ENCODE data around the gene FAS. TPM values are rescaled to one million over a fixed set of nuclear protein-coding genes. Genes with fewer than 3 reads are reported as not detected.

FAS gene
- total RNA-seq, 2 donors from 2014 or later = 41.1 to 43.1 TPM

DNA sequence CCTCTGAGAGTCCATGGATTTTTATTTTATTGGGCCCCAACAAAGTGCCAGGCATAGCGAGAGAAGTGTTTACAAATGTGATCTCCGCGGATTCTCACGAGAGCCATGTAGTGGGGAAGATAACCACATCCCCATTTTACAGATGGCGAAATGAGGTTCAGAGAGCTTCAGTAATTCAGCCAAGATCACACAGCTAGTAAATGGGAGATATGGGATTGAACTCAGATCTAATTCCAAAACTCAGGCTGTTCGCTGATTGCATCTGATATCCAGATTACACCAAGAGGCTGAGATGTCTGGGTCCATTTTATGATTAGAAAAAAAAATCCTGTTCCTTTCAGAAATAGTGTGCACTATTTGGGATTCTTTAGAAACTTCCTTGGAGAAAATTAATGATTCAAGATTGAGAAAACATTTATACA is 1.3 kb downstream of the FAS start:
- TF ChIP-seq, protein P1, sequence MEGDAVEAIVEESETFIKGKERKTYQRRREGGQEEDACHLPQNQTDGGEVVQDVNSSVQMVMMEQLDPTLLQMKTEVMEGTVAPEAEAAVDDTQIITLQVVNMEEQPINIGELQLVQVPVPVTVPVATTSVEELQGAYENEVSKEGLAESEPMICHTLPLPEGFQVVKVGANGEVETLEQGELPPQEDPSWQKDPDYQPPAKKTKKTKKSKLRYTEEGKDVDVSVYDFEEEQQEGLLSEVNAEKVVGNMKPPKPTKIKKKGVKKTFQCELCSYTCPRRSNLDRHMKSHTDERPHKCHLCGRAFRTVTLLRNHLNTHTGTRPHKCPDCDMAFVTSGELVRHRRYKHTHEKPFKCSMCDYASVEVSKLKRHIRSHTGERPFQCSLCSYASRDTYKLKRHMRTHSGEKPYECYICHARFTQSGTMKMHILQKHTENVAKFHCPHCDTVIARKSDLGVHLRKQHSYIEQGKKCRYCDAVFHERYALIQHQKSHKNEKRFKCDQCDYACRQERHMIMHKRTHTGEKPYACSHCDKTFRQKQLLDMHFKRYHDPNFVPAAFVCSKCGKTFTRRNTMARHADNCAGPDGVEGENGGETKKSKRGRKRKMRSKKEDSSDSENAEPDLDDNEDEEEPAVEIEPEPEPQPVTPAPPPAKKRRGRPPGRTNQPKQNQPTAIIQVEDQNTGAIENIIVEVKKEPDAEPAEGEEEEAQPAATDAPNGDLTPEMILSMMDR (IDR thresholded peaks at IDR 0.05) = no peak
- peaks cover 23% of the 10 kb centered on the region for H3K4me1 ChIP-seq
- intact Hi-C loops (cut with DNase I) = no loop called here
- no peaks in the 10 kb centered on the region for H3K9me3 ChIP-seq
- peak overlapping the region; percentile 97 for H3K27ac ChIP-seq
- peak overlapping the region; percentile 72 for H3K4me3 ChIP-seq
- H3K27me3 ChIP-seq = no peaks in the 10 kb centered on the region
- no peak for DNase-seq
- H3K36me3 ChIP-seq = no peaks in the 10 kb centered on the region
- peak overlapping the region; percentile 96 for H3K9ac ChIP-seq (ENCODE audit: low read depth in 2 of 2, low read length in 2 of 2)

DNA sequence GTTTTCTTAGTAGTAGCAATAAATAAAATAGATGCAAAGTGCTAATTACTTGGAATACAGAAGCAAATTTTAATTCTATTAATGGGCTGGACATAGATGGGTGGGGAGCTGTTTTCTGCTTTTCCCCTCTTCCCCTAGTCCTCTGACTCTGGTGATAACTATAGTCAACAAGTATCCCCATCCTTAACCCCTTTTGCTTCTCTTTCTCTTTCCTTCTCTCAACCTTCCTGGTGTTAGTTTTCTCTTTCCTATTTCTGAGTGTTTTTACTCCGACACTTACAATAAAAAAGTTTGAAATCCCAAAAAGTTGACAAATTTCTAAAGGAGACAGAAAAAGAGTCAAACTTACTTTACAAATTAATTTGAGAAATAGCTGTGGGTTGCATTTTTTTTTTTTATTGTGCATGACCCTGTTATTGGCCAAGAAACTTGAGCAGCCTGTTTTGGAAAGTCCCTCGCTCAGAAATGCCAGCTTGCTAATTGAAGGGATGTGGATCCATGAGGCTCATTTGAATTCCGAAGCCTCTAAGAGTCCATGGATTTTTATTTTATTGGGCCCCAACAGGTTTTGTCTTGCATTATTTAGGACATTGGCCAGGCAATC is 2.4 kb downstream of the FAS start:
- DNase-seq = peak; percentile 39
- peak overlapping the region; percentile 42 to 62 for H3K9ac ChIP-seq (ENCODE audit: low read depth in 2 of 2, low read length in 2 of 2)
- no peak overlapping the region for H3K27ac ChIP-seq
- no peaks in the 10 kb centered on the region for H3K9me3 ChIP-seq
- TF ChIP-seq, protein P1 (IDR thresholded peaks at IDR 0.05) = no peak
- no peaks in the 10 kb centered on the region for H3K36me3 ChIP-seq
- no peak overlapping the region for H3K4me3 ChIP-seq
- intact Hi-C loops (cut with DNase I) = no loop called here
- peaks cover 23% of the 10 kb centered on the region for H3K4me1 ChIP-seq
- H3K27me3 ChIP-seq = no peaks in the 10 kb centered on the region

DNA sequence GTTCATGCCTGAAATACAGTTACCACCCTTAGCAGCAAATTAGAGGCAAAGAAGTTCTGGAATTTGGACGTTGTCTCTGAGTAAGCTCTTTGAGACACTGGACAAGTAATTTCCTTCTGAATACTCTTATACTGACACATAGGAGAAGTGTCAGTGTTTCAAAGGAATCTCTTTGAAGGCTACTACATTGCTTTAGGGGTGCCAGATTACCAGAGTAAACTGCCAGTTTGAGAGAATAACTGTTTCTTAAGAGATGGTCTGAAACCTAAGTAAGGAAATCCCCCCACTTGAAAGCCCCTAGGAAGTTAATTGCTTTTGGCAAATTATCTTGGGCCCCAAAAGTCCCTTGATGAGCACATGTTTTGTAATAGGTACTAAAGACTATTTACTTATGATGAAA is 3.4 kb downstream of the FAS start:
- H3K9ac ChIP-seq (ENCODE audit: low read depth in 2 of 2, low read length in 2 of 2) = peak overlapping the region in 1 of 2 donors; percentile 51
- no peaks in the 10 kb centered on the region for H3K9me3 ChIP-seq
- intact Hi-C loops (cut with DNase I) = no loop called here
- DNase-seq = peak; percentile 16
- peaks cover 23% of the 10 kb centered on the region for H3K4me1 ChIP-seq
- H3K27me3 ChIP-seq = no peaks in the 10 kb centered on the region
- H3K36me3 ChIP-seq = no peaks in the 10 kb centered on the region
- no peak overlapping the region for H3K4me3 ChIP-seq
- TF ChIP-seq, protein P1 (IDR thresholded peaks at IDR 0.05) = no peak
- peak overlapping the region; percentile 30 for H3K27ac ChIP-seq

DNA sequence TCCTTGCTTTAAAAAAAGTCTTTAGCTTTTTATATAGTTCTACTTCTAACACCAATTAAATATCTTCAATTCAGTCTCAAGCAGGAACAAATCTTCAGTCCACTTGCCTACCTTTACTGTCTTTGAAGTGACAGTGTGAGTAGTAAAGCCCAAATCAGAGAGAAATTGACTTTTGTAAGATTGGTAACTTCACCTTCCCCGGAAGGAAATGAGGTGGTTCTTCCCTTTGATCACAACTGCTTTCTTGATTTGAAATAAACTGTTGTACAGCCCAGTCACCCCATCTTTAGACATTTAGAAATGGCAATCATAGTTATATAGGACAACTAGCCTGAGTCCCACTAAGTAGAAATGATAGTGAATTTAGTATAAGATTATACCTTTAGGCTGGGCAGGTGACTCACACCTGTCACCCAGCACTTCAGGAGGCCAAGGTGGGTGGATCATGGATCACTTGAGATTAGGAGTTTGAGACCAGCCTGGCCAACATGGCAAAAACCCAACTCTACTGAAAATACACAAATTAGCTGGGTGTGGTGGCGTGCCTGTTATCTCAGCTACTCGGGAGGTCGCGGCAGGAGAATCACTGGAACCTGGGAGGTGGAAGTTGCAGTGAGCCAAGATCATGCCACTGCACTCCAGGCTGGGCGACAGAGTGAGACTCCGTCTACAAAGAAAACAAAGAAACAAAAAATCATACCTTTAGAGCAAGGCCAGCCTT is 4.7 kb downstream of the FAS start:
- Histone ChIP-seq H3K27me3 (no peaks in the 10 kb centered on the region), H3K9me3 (no peaks in the 10 kb centered on the region), H3K4me1 (peaks cover 23% of the 10 kb centered on the region), H3K36me3 (no peaks in the 10 kb centered on the region), H3K9ac (ENCODE audit: low read depth in 2 of 2, low read length in 2 of 2) (peak overlapping the region; percentile 16 to 58), H3K27ac (peak overlapping the region; percentile 23), H3K4me3 (no peak overlapping the region)
- peak; percentile 60 for DNase-seq
- intact Hi-C loops (cut with DNase I) = no loop called here
- TF ChIP-seq, protein P1 (IDR thresholded peaks at IDR 0.05) = no peak

DNA sequence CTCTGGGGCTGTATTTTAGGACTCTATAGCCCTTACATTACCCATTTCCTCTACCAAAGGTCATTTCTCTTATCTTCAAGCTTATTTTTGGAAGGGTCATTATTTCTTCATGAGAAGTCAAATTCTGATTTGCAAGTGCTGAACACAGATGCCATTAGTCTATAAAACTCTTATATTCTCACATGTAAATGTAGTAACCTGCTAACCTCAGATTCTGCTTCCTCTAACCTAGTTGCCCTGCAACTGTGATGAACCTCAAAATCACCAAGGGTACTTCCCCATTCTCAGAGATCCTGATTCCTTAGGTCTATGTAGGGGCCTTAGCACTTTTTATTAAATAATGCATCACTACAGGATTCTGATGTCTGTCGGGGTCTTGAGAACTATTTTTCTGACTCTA is 6.3 kb downstream of the FAS start:
- TF ChIP-seq, protein P1 (IDR thresholded peaks at IDR 0.05) = no peak
- H3K4me3 ChIP-seq = no peak overlapping the region
- H3K27ac ChIP-seq = no peak overlapping the region
- DNase-seq = no peak
- no peak overlapping the region for H3K9ac ChIP-seq (ENCODE audit: low read depth in 2 of 2, low read length in 2 of 2)
- no peaks in the 10 kb centered on the region for H3K27me3 ChIP-seq
- H3K36me3 ChIP-seq = no peaks in the 10 kb centered on the region
- no peaks in the 10 kb centered on the region for H3K9me3 ChIP-seq
- intact Hi-C loops (cut with DNase I) = no loop called here
- H3K4me1 ChIP-seq = peaks cover 23% of the 10 kb centered on the region

Data from colonic mucosa (tissue), 4 donors.